GM06990 (cell line): ENCODE data around the gene WRAP73.

Experiments used
- DNase-seq: peaks from one replicate; pipeline ENCODE4 v3.0.0-alpha.2; 2011; ENCODE audit not compliant: insufficient read length; ENCODE audit errors: extremely low read depth
- H3K27me3 ChIP-seq: replicated peaks from 2 replicates; pipeline ENCODE4 v1.6.0; 2011; ENCODE audit warnings: low read length; ENCODE audit not compliant: control insufficient read depth, insufficient read depth
- H3K36me3 ChIP-seq: 2 replicates; pipeline ENCODE4 v1.5.1; 2011; ENCODE audit warnings: low read length; ENCODE audit not compliant: control insufficient read depth, insufficient read depth
- H3K4me3 ChIP-seq: replicated peaks from 2 replicates; pipeline ENCODE4 v1.5.1; 2011; ENCODE audit warnings: low read depth, mild to moderate bottlenecking, control low read depth, low read length
- CTCF ChIP-seq: IDR thresholded peaks from 2 replicates; pipeline ENCODE4 v1.5.1; 2011; ENCODE audit warnings: low read length, control low read depth, mild to moderate bottlenecking, inconsistent platforms; ENCODE audit not compliant: insufficient read depth, poor library complexity, severe bottlenecking

WRAP73 gene

GRCh38 chr1:3690282-3691065 is 40.6 kb upstream of the WRAP73 start:
- TF ChIP-seq CTCF, result no peak

DNA sequence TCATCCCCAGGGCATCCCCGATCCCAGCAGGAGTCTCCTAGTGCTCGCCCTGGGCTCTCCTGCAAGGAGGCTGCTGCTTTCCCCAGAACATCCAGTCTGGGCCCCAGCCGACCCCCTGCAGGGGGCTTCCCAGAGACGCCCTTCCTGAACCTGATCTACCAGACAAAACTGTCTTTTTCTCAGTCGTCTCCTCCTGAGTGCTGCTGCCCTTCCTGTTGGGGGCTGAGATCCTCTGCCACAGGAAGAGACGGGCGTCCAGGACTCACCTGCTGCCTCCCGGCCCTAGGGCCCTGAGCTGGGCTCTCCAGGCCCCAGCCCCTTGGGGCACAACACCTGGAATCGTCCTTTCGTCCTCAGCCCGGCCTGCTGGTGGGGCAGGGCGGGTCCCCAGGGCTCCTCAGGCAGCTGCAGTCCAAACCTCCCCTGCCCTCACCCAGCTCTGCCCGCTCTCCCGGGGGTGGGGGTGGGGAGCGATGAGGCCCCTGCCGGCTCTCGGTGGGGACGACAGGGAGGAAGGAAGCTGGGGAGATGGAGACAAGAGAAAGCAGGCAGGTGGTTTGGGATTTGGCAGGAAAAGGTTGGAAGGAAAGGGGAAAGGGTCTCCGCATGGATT is 39.3 kb upstream of the WRAP73 start:
- TF ChIP-seq CTCF, result no peak
- H3K27me3 ChIP-seq, result no peaks in the 10 kb centered on the region
- DNase-seq, result no peak
- peaks cover 1% of the 10 kb centered on the region for H3K36me3 ChIP-seq
- H3K4me3 ChIP-seq, result no peak overlapping the region

More at GRCh38 chr1:3690282-3691065, 40.6 kb upstream of the WRAP73 start:
- no peak for DNase-seq
- no peaks in the 10 kb centered on the region; the same call in none of the 2 replicates for H3K36me3 ChIP-seq
- H3K27me3 ChIP-seq, result no peaks in the 10 kb centered on the region
- no peak overlapping the region for H3K4me3 ChIP-seq

DNA sequence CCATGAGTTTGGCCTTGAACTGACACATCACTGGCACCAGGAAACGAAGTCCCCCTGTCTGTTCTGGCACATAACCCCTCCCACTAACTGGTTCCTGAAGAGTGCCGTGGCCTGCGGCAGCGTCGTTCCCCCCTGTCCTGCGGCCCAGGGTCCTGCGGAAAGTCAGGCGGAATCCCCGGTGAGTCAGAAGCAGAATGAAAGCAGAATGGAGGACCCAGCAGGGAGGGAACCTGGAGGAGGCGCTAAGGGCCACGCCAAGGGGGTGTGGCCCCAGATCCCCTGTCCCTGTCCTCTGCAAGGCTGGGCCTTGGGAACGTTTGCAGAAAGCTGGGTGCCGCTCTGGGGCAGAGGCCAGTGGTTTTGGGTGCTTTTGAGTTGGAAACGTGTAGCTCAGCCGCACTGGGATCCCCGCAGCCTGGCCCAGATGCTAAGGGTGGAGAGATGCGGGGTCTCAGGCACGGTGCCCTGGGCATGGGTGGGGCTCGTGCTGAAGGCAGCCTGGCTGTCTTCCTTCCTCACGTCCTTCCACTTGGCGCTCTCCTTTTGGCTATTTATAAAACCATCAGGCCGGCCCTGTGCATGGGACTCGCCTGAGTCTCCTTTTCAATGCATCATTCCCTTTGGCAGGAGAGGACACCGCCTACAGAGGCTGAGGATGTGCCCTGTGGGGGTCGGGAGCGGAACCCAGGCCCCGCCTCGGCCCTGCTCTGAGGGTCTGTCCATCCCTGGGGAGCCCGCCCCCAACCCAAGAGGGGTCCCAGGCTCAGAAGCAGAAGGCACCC is 38.6 kb upstream of the WRAP73 start:
- H3K27me3 ChIP-seq, result no peaks in the 10 kb centered on the region
- no peak overlapping the region for H3K4me3 ChIP-seq
- no peak for TF ChIP-seq CTCF
- H3K36me3 ChIP-seq, result peaks cover 5% of the 10 kb centered on the region
- peak; percentile 59 for DNase-seq

DNA sequence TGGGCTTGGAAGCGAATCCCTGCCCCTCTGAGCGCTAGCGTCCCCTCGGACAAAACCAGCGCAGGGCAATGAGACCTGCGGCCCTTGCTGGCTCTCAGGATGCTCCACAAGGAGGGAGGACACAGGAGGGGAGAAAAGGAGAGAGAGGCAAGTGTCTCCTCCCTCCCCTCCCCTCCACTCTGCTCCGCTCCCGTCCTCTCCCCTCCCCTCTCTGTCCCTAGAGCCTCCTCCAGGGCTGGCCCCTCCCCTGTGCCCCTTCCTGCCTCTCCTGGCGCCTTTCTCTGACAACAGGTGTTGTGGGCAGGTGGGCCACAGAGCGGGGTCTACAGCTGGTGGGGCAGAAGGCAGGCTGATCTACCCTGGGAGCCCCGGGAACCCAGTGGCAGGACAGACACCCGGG is 37.6 kb upstream of the WRAP73 start:
- Histone ChIP-seq H3K4me3 (no peak overlapping the region), H3K27me3 (no peaks in the 10 kb centered on the region), H3K36me3 (peaks cover 6% of the 10 kb centered on the region)
- no peak for DNase-seq
- no peak for TF ChIP-seq CTCF

DNA sequence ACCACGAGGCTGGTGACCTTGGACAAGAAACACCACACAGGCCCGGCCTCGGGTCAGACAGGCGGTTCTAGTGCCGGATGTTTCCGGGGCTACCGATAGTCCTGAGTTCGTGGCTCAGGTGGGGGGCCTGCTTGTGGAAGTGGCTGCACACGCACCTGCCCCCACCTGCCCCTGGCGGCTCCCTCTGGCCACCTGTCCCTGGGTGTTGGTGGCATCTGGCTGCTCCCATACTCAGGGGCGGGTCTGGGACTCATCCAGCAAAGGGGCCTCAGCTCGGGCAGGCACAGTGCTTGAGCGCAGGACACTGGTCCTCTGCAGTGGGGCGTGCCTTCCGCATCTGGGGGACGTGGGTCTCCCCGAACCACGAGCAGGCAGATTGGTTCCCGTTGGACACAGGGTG is 36.0 kb upstream of the WRAP73 start:
- Histone ChIP-seq H3K36me3 (peaks cover 6% of the 10 kb centered on the region), H3K27me3 (no peaks in the 10 kb centered on the region), H3K4me3 (no peak overlapping the region)
- TF ChIP-seq CTCF, result no peak
- DNase-seq, result no peak
